Measurements from ENCODE around the gene RAPGEF4. TPM values are rescaled to one million over a fixed set of nuclear protein-coding genes. Genes with fewer than 3 reads are reported as not detected.

The RAPGEF4 gene
- total RNA-seq, 1 experiment from 2014 or later: 0.59 TPM

GRCh38 chr2:172974762-172975161, 239.1 kb downstream of the RAPGEF4 start:
- POLR2A ChIA-PET: no interaction called here

More at GRCh38 chr2:172974762-172975161, 239.1 kb downstream of the RAPGEF4 start:
- no peak overlapping the region for H3K9ac ChIP-seq (ENCODE audit: low read length)
- no peaks in the 10 kb centered on the region for H3K36me3 ChIP-seq (ENCODE audit: control insufficient read depth in 1 of 2, insufficient read depth in 2 of 2, low read length in 2 of 2)
- BruUV-seq (replicated peaks): no TSS peak
- H3K79me2 ChIP-seq (ENCODE audit: insufficient read depth, low read length): no peaks in the 10 kb centered on the region
- H3K27ac ChIP-seq (ENCODE audit: low read depth, low read length): no peak overlapping the region
- ChIA-PET CTCF (no interaction called here), RAD21 (ENCODE audit: low non-redundant PET in 1 of 2, low total read pairs in 2 of 2, uncharacterized antibody in 2 of 2, unreplicated experiment in 2 of 2) (no interaction called here)
- no peak overlapping the region for H3K4me3 ChIP-seq (replicated peaks in 1 of 2; ENCODE audit: low read depth in 1 of 2, low read length in 2 of 2)
- no peaks in the 10 kb centered on the region for H3K9me3 ChIP-seq (ENCODE audit: control insufficient read depth in 1 of 2, insufficient read depth in 1 of 2, low read depth in 1 of 2, low read length in 2 of 2)
- no peaks in the 10 kb centered on the region for H3K9me2 ChIP-seq (ENCODE audit: insufficient read depth)
- no peak for DNase-seq (ENCODE audit: low read depth, low spot score)
- no peak for TF ChIP-seq JUND (IDR thresholded peaks at IDR 0.05)
- TF ChIP-seq POLR2A (IDR thresholded peaks at IDR 0.05; ENCODE audit: borderline replicate concordance, extremely low read depth, insufficient read depth, insufficient read length): no peak
- TF ChIP-seq EZH2 (IDR thresholded peaks at IDR 0.05): no peak
- no peak for TF ChIP-seq YY1 (IDR thresholded peaks at IDR 0.05; ENCODE audit: extremely low read depth, insufficient replicate concordance, low read depth, low read length)
- no peak for TF ChIP-seq TCF7L2 (IDR thresholded peaks at IDR 0.05; ENCODE audit: borderline replicate concordance, extremely low read depth, insufficient read depth, insufficient read length)
- no peak for TF ChIP-seq EGR1 (IDR thresholded peaks at IDR 0.05; ENCODE audit: low read depth)
- no peak for TF ChIP-seq SRF (IDR thresholded peaks at IDR 0.05; ENCODE audit: low read depth)
- TF ChIP-seq, protein P1, sequence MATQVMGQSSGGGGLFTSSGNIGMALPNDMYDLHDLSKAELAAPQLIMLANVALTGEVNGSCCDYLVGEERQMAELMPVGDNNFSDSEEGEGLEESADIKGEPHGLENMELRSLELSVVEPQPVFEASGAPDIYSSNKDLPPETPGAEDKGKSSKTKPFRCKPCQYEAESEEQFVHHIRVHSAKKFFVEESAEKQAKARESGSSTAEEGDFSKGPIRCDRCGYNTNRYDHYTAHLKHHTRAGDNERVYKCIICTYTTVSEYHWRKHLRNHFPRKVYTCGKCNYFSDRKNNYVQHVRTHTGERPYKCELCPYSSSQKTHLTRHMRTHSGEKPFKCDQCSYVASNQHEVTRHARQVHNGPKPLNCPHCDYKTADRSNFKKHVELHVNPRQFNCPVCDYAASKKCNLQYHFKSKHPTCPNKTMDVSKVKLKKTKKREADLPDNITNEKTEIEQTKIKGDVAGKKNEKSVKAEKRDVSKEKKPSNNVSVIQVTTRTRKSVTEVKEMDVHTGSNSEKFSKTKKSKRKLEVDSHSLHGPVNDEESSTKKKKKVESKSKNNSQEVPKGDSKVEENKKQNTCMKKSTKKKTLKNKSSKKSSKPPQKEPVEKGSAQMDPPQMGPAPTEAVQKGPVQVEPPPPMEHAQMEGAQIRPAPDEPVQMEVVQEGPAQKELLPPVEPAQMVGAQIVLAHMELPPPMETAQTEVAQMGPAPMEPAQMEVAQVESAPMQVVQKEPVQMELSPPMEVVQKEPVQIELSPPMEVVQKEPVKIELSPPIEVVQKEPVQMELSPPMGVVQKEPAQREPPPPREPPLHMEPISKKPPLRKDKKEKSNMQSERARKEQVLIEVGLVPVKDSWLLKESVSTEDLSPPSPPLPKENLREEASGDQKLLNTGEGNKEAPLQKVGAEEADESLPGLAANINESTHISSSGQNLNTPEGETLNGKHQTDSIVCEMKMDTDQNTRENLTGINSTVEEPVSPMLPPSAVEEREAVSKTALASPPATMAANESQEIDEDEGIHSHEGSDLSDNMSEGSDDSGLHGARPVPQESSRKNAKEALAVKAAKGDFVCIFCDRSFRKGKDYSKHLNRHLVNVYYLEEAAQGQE (IDR thresholded peaks at IDR 0.05; ENCODE audit: low read depth): no peak
- TF ChIP-seq CEBPB (IDR thresholded peaks at IDR 0.05; ENCODE audit: low read depth): no peak
- no peak for TF ChIP-seq CTCF (IDR thresholded peaks at IDR 0.05 in 2 of 3, conservative IDR thresholded peaks at IDR 0.05 in 1 of 3; ENCODE audit: borderline replicate concordance in 1 of 3, insufficient read depth in 1 of 3, low read depth in 2 of 3, low read length in 2 of 3)
- TF ChIP-seq, protein P2, sequence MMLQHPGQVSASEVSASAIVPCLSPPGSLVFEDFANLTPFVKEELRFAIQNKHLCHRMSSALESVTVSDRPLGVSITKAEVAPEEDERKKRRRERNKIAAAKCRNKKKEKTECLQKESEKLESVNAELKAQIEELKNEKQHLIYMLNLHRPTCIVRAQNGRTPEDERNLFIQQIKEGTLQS (IDR thresholded peaks at IDR 0.05): no peak
- TF ChIP-seq ELF1 (IDR thresholded peaks at IDR 0.05; ENCODE audit: borderline replicate concordance, low read depth): no peak
- no peaks in the 10 kb centered on the region for H4K20me1 ChIP-seq (ENCODE audit: insufficient read depth)
- no peak for ATAC-seq
- intact Hi-C loops (cut with micrococcal nuclease): no loop called here
- no peak overlapping the region for H3K4me2 ChIP-seq (ENCODE audit: low read length)
- no peak overlapping the region for H2AFZ ChIP-seq (ENCODE audit: low read depth, low read length, poor library complexity, severe bottlenecking)
- H3K27me3 ChIP-seq (ENCODE audit: insufficient read depth, low read length): no peaks in the 10 kb centered on the region
- no peaks in the 10 kb centered on the region for H3K4me1 ChIP-seq (ENCODE audit: control insufficient read depth in 1 of 2, insufficient read depth in 2 of 2, low read length in 2 of 2)
